ENCODE measurements around the gene TTYH2.

- TF ChIP-seq REST (IDR thresholded peaks at IDR 0.05; ENCODE audit: low read depth, low read length) (no peak), ATF2 (IDR thresholded peaks at IDR 0.05; ENCODE audit: low read length) (no peak), ZNF592 (IDR thresholded peaks at IDR 0.05) (no peak), TCF3 (IDR thresholded peaks at IDR 0.05; ENCODE audit: borderline replicate concordance, insufficient read depth, low read depth, low read length) (no peak), TCF12 (IDR thresholded peaks at IDR 0.05; ENCODE audit: low read depth, low read length) (no peak), PBX3 (IDR thresholded peaks at IDR 0.05; ENCODE audit: insufficient replicate concordance, low read depth, low read length) (no peak), TCF7 (IDR thresholded peaks at IDR 0.05; ENCODE audit: borderline replicate concordance) (no peak), EP300 (IDR thresholded peaks at IDR 0.05; ENCODE audit: borderline replicate concordance in 1 of 2, control insufficient read depth in 1 of 2, low read depth in 2 of 2, low read length in 2 of 2) (no peak), TARDBP (IDR thresholded peaks at IDR 0.05; ENCODE audit: borderline replicate concordance) (no peak), CEBPB (IDR thresholded peaks at IDR 0.05; ENCODE audit: borderline replicate concordance in 1 of 2, low read depth in 2 of 2, low read length in 2 of 2) (no peak), DPF2 (IDR thresholded peaks at IDR 0.05) (no peak), MYC (IDR thresholded peaks at IDR 0.05; ENCODE audit: insufficient read depth, insufficient read length, insufficient replicate concordance, low read length, severe bottlenecking) (no peak)
Observed at GRCh38 chr17:74274060-74274708, 60.8 kb downstream of the TTYH2 start, which contains the start of gene DNAI2.

Data from GM12878 (cell line).